ENCODE measurements around the gene CEP70.
"Not testable (repeated sequence)": the region's sequence is repeated elsewhere in the genome, so short reads cannot be mapped to it uniquely, and the experiment has no call there.

Gene CEP70

GRCh38 chr3:138465925-138466324 lies 128.1 kb downstream of the CEP70 start:
- no peak for DNase-seq

DNA sequence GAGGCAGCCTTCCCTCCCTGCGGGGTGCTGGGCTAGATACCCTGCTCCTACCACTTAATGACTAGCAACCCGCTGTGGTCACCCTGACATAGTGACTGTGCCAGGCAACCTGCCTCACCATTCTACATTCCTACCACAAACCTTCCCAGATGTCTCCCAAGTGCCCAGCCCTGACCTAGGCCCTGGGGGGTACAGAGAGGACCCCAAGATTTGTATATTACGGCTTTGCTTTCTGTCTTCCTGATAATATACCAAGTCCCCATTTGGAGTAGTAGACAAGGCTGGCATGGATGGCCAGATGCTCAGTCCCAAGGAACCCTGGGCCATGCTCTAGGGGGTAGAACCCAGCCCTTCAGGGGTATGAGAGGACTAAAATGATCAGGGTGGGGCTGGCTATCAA lies 128.6 kb downstream of the CEP70 start:
- DNase-seq: no peak

DNA sequence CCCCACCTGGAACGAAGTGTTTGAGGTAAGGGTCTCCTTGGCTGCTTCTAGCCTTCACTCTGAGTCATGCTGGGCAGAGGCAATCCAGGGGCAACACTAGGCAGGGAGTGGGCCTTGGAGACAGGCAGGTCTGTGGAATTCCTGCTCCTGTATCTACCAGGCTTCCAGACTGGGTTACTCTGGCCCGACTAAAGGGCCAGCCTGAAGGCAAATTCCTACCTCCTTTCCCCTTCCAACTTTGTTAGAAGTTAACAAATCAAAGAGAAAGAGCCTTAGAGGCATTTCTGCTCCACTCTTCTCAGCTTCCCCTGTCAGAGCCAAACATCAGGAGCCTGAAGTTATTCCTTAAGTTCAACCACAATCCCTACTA lies 129.6 kb downstream of the CEP70 start:
- DNase-seq: no peak

GRCh38 chr3:138463724-138464490 lies 130.2 kb downstream of the CEP70 start:
- DNase-seq: no peak

DNA sequence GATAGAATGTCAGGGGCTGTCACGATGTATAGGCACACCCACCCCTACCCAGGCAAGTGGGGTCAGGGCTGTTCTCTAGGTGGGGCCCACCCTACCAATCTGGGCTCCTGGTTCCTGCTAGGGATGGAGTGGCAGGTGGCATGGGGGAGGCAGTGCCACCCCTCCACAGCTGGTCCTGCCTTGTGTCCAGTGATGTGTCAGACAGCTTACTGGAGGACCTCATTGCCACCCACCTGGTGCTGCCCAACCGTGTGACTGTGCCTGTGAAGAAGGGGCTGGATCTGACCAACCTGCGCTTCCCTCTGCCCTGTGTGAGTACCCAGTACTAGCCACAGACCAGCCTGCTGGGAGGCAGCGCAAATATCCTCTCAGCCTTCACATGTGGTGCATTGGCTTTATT lies 132.2 kb downstream of the CEP70 start:
- DNase-seq: peak; percentile 13

- peak; percentile 30 for DNase-seq
Measured at GRCh38 chr3:138461246-138461645, 132.8 kb downstream of the CEP70 start.

- peak; percentile 30 for DNase-seq
Measured at GRCh38 chr3:138460536-138461205, 133.4 kb downstream of the CEP70 start.

GRCh38 chr3:138459619-138460535 lies 134.2 kb downstream of the CEP70 start:
- DNase-seq: peak; percentile 37

DNA sequence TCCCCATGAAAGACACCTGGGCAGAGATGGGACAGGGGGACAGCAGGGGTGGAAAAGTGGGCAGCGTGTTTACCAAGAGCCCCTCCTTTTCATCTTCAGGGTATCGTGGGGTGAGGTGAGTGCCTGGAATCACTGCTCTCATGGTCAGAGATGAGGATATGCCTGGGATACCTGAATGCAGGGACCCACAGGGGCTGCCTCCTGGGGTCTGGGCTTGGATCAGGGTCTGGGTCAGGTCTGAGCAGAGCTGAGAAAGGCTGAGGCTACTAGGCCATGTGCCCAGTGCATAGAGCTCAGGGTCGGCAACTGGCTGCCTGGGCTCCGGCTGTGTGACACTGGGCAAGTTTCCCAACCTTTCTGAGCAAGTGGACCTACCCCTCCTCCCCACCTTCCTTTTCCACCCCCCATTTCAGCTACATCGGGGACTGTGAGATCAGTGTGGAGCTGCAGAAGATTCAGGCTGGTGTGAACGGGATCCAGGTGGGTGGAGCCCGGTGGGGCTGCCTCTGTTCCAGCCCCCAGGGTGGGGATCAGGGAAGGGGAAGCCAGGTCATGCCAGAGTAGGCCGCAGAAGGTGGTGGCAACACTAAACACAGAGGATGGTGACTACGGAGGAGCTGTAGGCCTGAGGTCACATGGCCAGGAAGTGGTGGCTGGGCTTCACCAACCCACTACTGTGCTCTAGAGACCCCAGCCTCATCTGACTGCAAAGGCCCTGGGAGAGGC lies 135.1 kb downstream of the CEP70 start:
- peak; percentile 45 for DNase-seq

DNA sequence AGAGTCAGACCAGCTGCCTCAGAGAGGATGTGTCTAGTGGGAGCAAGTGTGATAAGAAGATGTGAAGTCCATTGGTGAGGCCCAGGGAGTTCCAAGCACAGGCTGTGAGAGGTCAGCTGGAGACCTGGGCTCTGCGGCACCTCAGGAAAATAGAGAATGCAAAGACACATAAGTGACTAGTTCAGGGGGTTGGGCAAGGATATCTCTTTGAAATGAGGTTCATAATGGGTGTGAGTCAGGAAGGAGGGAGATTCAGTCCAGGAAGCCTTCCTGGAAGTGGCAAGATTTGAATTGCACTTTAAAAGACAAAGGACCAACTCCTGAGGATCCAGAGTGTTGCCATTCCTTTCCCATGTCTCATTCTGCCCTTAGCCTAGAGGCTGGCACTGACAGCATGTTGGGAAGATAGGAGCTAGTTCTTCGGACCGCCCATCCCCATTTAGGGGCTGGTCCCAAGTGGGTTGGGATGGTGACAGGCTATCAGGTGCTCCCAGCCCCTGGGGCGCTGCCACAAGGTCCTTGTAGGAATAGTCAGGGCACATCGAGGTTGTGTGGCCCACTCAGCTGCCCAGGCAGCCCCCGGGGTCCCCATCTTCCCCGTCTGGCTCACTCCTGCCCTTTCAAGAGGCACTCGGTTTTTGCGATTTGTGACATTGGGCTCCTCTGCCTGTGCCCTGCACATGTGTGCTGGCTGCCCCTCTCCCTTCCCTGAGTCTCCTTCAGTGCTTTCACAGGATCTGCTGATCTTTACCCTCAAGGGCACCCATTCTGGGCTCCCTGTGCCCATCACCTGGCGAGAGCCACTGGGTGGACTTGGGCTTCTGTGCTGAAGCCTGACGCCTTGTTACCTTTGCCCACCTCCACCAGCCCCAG lies 136.0 kb downstream of the CEP70 start:
- DNase-seq: peak; percentile 19

- DNase-seq: peak; percentile 38
Measured at GRCh38 chr3:138456961-138457862, 136.8 kb downstream of the CEP70 start.

- peak; percentile 35 for DNase-seq
Measured at GRCh38 chr3:138455801-138456716, 138.0 kb downstream of the CEP70 start.

- not testable (repeated sequence) for DNase-seq
Measured at GRCh38 chr3:138453940-138454339, 140.1 kb downstream of the CEP70 start.

- no peak for DNase-seq
Measured at GRCh38 chr3:138452436-138452835, 141.6 kb downstream of the CEP70 start.

GRCh38 chr3:138451595-138452162 lies 142.4 kb downstream of the CEP70 start:
- no peak for DNase-seq

DNA sequence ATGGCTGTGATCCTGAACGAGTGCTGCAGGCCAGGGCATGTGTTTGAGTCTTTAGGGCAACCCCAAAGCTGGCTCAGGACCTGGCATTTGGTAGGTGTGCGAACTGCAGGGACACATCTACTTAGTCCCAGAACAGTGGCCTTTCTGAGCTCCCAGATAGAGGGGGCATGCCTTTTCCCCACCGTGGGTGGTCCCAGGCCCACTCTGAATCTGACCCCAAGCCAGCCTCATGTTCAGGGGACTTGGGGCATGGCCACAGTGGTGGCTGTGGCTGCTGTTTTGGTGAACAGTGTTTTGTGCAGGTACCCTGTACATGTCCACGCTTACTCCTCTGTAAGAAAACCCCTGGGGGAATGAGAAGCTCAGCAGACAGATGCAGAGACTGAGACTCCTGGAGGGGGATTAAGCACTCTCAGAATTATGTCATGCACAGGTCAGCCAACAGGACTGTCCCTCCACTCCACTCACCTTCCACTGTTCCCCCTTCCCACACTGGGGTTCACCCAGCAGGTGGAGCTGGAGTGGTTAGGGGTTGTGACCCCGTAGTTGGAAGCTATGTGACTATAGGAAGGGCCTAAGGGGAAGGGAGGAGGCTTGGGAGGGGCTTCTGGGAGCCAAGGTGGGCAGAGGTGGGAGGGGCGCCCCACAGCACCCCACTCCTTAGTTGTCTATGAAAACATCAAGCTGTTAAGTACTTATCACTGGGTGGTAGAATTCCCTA lies 143.2 kb downstream of the CEP70 start:
- DNase-seq: no peak

DNA sequence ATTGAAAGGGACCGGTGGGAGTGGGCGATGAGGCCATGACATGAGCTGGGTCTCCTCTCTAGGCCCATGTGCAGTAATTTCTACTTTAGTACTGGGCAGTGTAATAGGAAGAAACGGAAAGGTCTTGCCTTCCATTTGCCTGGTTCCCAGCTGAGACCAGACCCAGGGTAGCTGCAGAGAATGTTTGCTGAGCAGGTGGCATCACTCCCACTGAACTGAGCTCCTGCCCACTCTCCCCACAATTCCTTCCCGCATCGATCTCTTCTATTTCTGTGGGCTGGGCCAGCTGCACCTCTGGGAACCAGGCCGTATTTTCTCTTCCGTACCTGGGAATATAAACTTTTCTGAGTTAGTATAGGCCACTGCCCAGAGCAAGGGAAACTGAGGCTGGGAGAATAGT lies 143.9 kb downstream of the CEP70 start:
- DNase-seq: no peak

- DNase-seq: no peak
Measured at GRCh38 chr3:138449490-138449889, 144.6 kb downstream of the CEP70 start.
